Stimulated activated CD8-positive, alpha-beta memory T cell treated with anti-CD3 and anti-CD28 coated beads, Interleukin-7, amount 100 ng/mL, for 1 hour (primary cell): ENCODE data around the gene DRC3.
"Not testable (repeated sequence)": the region's sequence is repeated elsewhere in the genome, so short reads cannot be mapped to it uniquely, and the experiment has no call there.

ENCODE experiments used
- DNase-seq, 2 donors: peaks; one replicate each; pipeline ENCODE4 v3.0.0-alpha.2; 2020; ENCODE audit warnings: low read depth in 2 of 2

Gene DRC3

GRCh38 chr17:17993852-17994251 lies 21.2 kb downstream of the DRC3 start:
- no peak for DNase-seq

- no peak for DNase-seq
These were observed 21.8 kb downstream of the DRC3 start for GRCh38 chr17:17994271-17995069.

GRCh38 chr17:17995887-17996286 lies 23.2 kb downstream of the DRC3 start:
- DNase-seq, result not testable (repeated sequence)

- no peak for DNase-seq
These were observed 26.3 kb downstream of the DRC3 start for GRCh38 chr17:17998934-17999333.

- no peak for DNase-seq
These were observed 26.8 kb downstream of the DRC3 start for GRCh38 chr17:17999364-18000029.

GRCh38 chr17:18000030-18000408 lies 27.4 kb downstream of the DRC3 start:
- DNase-seq, result no peak

GRCh38 chr17:18002171-18002570 lies 29.5 kb downstream of the DRC3 start:
- no peak for DNase-seq

- no peak for DNase-seq
These were observed 31.7 kb downstream of the DRC3 start for GRCh38 chr17:18004345-18004744.

GRCh38 chr17:18004884-18005305 lies 32.2 kb downstream of the DRC3 start:
- no peak for DNase-seq

- no peak for DNase-seq
These were observed 32.8 kb downstream of the DRC3 start for GRCh38 chr17:18005496-18005895.

- no peak for DNase-seq
These were observed 34.0 kb downstream of the DRC3 start for GRCh38 chr17:18006495-18007239.

- DNase-seq, result no peak
These were observed 36.0 kb downstream of the DRC3 start for GRCh38 chr17:18008496-18009268.

- no peak for DNase-seq
These were observed 37.2 kb downstream of the DRC3 start for GRCh38 chr17:18009609-18010420.

GRCh38 chr17:18011286-18011685 lies 38.6 kb downstream of the DRC3 start:
- no peak for DNase-seq

- DNase-seq, result no peak
These were observed 41.3 kb downstream of the DRC3 start for GRCh38 chr17:18014006-18014405.

GRCh38 chr17:18015593-18015992 lies 42.9 kb downstream of the DRC3 start:
- no peak for DNase-seq

- DNase-seq, result no peak
These were observed 43.8 kb downstream of the DRC3 start for GRCh38 chr17:18016426-18016825.

GRCh38 chr17:18017958-18018357 lies 45.3 kb downstream of the DRC3 start:
- no peak for DNase-seq

- no peak for DNase-seq
These were observed 45.8 kb downstream of the DRC3 start for GRCh38 chr17:18018411-18018921.

GRCh38 chr17:18019838-18020154 lies 47.1 kb downstream of the DRC3 start:
- no peak for DNase-seq

GRCh38 chr17:18020971-18021370 lies 48.3 kb downstream of the DRC3 start:
- no peak for DNase-seq
